SJSA1 (cell line): ENCODE data around the gene KCTD11. TPM values are rescaled to one million over a fixed set of nuclear protein-coding genes. Genes with fewer than 3 reads are reported as not detected.

ENCODE experiments used
- DNase-seq, 2 experiments: peaks; one replicate each; pipeline ENCODE4 v3.0.0-alpha.2; 2015 to 2020; ENCODE audit warnings: low spot score in 2 of 2, low read depth in 1 of 2
- H3K27ac ChIP-seq: fragments of 250-450 bp; sonication (Bioruptor Pico); 2 replicates; pipeline ENCODE4 v1.5.1; 2020; ENCODE audit warnings: mild to moderate bottlenecking, moderate library complexity
- H3K27me3 ChIP-seq: fragments of 250-450 bp; sonication (Bioruptor Pico); replicated peaks from 2 replicates; pipeline ENCODE4 v1.5.1; 2020; ENCODE audit warnings: mild to moderate bottlenecking, moderate library complexity
- H3K36me3 ChIP-seq: fragments of 250-450 bp; sonication (Bioruptor Pico); 2 replicates; pipeline ENCODE4 v1.5.1; 2020; ENCODE audit warnings: mild to moderate bottlenecking
- H3K4me1 ChIP-seq: fragments of 250-450 bp; sonication (Bioruptor Pico); replicated peaks from 2 replicates; pipeline ENCODE4 v1.6.1; 2021; ENCODE audit warnings: mild to moderate bottlenecking
- H3K4me3 ChIP-seq: fragments of 250-450 bp; sonication (Bioruptor Pico); 2 replicates; pipeline ENCODE4 v1.5.1; 2020; ENCODE audit warnings: mild to moderate bottlenecking
- H3K9me3 ChIP-seq: fragments of 250-450 bp; sonication (Bioruptor Pico); replicated peaks from 2 replicates; pipeline ENCODE4 v1.5.1; 2020; ENCODE audit warnings: mild to moderate bottlenecking
- total RNA-seq: library from RNA; depleted of rRNA; stranded (reverse); fragments of >200 nt; shearing (Covaris generic); gene quantifications from 2 replicates; pipeline ENCODE4 v1.2.3, GENCODE V29; 2014

The KCTD11 gene
- total RNA-seq, 1 experiment from 2014 or later, result 5.4 TPM

- no peak overlapping the region for H3K4me3 ChIP-seq
- H3K9me3 ChIP-seq, result no peaks in the 10 kb centered on the region
- peaks cover 59% of the 10 kb centered on the region for H3K27me3 ChIP-seq
- DNase-seq, result no peak
- no peaks in the 10 kb centered on the region for H3K36me3 ChIP-seq
- no peaks in the 10 kb centered on the region for H3K4me1 ChIP-seq
- H3K27ac ChIP-seq, result no peak overlapping the region
These were observed 8.7 kb upstream of the KCTD11 start for GRCh38 chr17:7343250-7343649.

GRCh38 chr17:7346761-7347614 is 5.0 kb upstream of the KCTD11 start:
- Histone ChIP-seq H3K4me3 (no peak overlapping the region), H3K9me3 (no peaks in the 10 kb centered on the region), H3K27ac (no peak overlapping the region), H3K36me3 (peaks cover 4% of the 10 kb centered on the region), H3K27me3 (peaks cover 25% of the 10 kb centered on the region), H3K4me1 (peaks cover 18% of the 10 kb centered on the region)
- DNase-seq, result no peak

DNA sequence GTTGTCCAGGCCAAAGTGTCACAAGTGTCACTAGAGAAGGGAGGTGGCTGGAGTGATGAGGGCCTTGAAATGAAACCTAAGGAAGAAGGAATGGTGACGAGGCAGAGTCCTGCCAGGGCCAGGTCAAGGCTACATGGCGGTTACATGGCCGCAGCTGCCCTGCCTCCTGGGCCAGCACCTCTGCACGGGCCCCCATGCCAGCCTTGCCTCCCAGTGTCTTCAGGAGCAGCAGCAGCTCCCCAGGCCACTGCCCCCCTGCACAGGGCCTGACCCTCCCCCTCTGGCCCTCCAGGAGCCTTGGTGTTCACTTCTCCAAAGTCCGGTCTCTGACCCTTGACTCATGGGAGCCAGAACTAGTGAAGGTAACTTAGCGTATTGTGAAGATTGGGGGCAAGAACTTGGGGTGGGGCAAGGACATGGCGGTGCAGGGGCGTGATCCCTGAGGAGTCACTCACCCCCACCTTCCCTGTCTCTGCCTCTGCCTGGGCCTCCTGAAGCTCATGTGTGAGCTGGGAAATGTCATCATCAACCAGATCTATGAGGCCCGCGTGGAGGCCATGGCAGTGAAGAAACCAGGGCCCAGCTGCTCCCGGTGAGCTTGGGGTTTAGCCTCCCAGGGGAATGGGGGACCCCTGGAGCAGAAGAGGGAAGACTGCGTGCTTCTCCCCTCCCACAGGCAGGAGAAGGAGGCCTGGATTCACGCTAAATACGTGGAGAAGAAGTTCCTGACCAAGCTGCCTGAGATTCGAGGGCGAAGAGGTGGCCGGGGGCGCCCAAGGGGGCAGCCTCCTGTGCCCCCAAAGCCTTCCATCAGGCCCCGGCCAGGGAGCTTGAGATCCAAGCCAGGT is 4.1 kb upstream of the KCTD11 start:
- H3K36me3 ChIP-seq, result peaks cover 4% of the 10 kb centered on the region
- peaks cover 20% of the 10 kb centered on the region for H3K27me3 ChIP-seq
- H3K27ac ChIP-seq, result no peak overlapping the region
- H3K4me3 ChIP-seq, result no peak overlapping the region
- DNase-seq, result no peak
- H3K4me1 ChIP-seq, result peaks cover 25% of the 10 kb centered on the region
- H3K9me3 ChIP-seq, result no peaks in the 10 kb centered on the region

- no peak overlapping the region for H3K4me3 ChIP-seq
- no peaks in the 10 kb centered on the region for H3K9me3 ChIP-seq
- DNase-seq, result no peak
- H3K4me1 ChIP-seq, result peaks cover 30% of the 10 kb centered on the region
- H3K27ac ChIP-seq, result no peak overlapping the region
- H3K36me3 ChIP-seq, result peaks cover 4% of the 10 kb centered on the region
- peaks cover 12% of the 10 kb centered on the region for H3K27me3 ChIP-seq
These were observed 3.3 kb upstream of the KCTD11 start for GRCh38 chr17:7348478-7349242.

- peaks cover 39% of the 10 kb centered on the region for H3K4me1 ChIP-seq
- H3K27me3 ChIP-seq, result no peaks in the 10 kb centered on the region
- H3K9me3 ChIP-seq, result no peaks in the 10 kb centered on the region
- peaks cover 4% of the 10 kb centered on the region for H3K36me3 ChIP-seq
- H3K27ac ChIP-seq, result peak overlapping the region; percentile 92
- H3K4me3 ChIP-seq, result peak overlapping the region; percentile 77
- DNase-seq, result no peak
These were observed 534 bp downstream of the KCTD11 start for GRCh38 chr17:7352503-7352889.

DNA sequence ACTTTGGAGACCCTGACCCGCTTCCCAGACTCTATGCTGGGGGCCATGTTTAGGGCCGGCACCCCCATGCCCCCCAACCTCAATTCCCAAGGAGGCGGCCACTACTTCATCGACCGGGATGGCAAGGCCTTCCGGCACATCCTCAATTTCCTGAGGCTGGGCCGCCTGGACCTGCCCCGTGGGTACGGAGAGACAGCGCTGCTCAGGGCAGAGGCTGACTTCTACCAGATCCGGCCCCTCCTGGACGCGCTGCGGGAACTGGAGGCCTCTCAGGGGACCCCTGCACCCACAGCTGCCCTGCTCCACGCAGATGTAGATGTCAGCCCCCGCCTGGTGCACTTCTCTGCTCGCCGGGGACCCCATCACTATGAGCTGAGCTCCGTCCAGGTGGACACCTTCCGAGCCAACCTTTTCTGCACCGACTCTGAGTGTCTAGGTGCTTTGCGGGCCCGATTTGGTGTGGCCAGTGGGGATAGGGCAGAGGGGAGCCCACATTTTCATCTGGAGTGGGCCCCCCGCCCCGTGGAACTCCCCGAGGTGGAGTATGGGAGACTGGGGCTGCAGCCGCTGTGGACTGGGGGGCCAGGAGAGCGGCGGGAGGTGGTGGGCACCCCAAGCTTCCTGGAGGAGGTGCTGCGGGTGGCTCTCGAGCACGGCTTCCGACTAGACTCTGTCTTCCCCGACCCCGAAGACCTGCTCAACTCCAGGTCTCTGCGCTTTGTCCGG is 1.1 kb downstream of the KCTD11 start:
- Histone ChIP-seq H3K9me3 (no peaks in the 10 kb centered on the region), H3K36me3 (peaks cover 4% of the 10 kb centered on the region), H3K27me3 (no peaks in the 10 kb centered on the region), H3K27ac (no peak overlapping the region), H3K4me1 (peaks cover 39% of the 10 kb centered on the region), H3K4me3 (peak overlapping the region; percentile 77)
- no peak for DNase-seq

GRCh38 chr17:7354262-7354843 is 2.4 kb downstream of the KCTD11 start:
- peaks cover 4% of the 10 kb centered on the region for H3K36me3 ChIP-seq
- H3K4me3 ChIP-seq, result no peak overlapping the region
- H3K27ac ChIP-seq, result no peak overlapping the region
- no peaks in the 10 kb centered on the region for H3K27me3 ChIP-seq
- DNase-seq, result no peak
- peaks cover 39% of the 10 kb centered on the region for H3K4me1 ChIP-seq
- H3K9me3 ChIP-seq, result no peaks in the 10 kb centered on the region

DNA sequence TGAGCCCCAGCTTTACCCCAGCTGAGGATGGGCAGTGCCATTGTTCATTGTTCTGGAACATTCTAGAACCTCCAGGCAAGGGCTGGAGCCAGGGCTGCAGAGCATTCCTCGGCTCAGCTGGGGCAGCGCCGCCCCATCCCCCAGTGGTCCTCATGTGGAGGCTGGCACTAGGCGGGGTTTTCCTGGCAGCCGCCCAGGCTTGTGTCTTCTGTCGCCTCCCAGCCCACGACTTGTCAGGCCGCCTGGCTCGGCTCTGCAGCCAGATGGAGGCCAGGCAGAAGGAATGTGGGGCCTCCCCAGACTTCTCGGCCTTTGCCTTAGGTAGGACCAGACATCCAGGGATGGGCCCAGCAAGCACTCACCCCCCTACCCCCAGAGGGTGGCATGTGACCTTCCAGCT is 3.1 kb downstream of the KCTD11 start, which contains the start of gene TMEM95:
Gene TMEM95, plus strand, starts transcription at position 104 of the 400 bp plus-strand sequence. Its CDS starts 49 bp downstream, at position 153.
- no peaks in the 10 kb centered on the region for H3K27me3 ChIP-seq
- H3K4me1 ChIP-seq, result peaks cover 32% of the 10 kb centered on the region
- H3K27ac ChIP-seq, result no peak within 1 kb of the TSS
- H3K36me3 ChIP-seq, result peaks cover 4% of the 10 kb centered on the region
- no peak within 1 kb of the TSS for H3K4me3 ChIP-seq
- no peaks in the 10 kb centered on the region for H3K9me3 ChIP-seq
- DNase-seq, result no peak

GRCh38 chr17:7355573-7355972 is 3.6 kb downstream of the KCTD11 start:
- peaks cover 4% of the 10 kb centered on the region for H3K36me3 ChIP-seq
- peaks cover 29% of the 10 kb centered on the region for H3K4me1 ChIP-seq
- H3K27ac ChIP-seq, result no peak overlapping the region
- H3K9me3 ChIP-seq, result no peaks in the 10 kb centered on the region
- no peak overlapping the region for H3K4me3 ChIP-seq
- no peak for DNase-seq
- H3K27me3 ChIP-seq, result no peaks in the 10 kb centered on the region

GRCh38 chr17:7356072-7356549 is 4.1 kb downstream of the KCTD11 start:
- no peak overlapping the region for H3K4me3 ChIP-seq
- peaks cover 23% of the 10 kb centered on the region for H3K4me1 ChIP-seq
- no peaks in the 10 kb centered on the region for H3K27me3 ChIP-seq
- peaks cover 3% of the 10 kb centered on the region for H3K36me3 ChIP-seq
- no peak overlapping the region for H3K27ac ChIP-seq
- H3K9me3 ChIP-seq, result no peaks in the 10 kb centered on the region
- DNase-seq, result peak; percentile 59 to 71

GRCh38 chr17:7356756-7357155 is 4.8 kb downstream of the KCTD11 start:
- DNase-seq, result no peak
- H3K36me3 ChIP-seq, result no peaks in the 10 kb centered on the region
- H3K9me3 ChIP-seq, result no peaks in the 10 kb centered on the region
- H3K4me1 ChIP-seq, result peaks cover 20% of the 10 kb centered on the region
- H3K27me3 ChIP-seq, result no peaks in the 10 kb centered on the region
- H3K4me3 ChIP-seq, result no peak overlapping the region
- H3K27ac ChIP-seq, result no peak overlapping the region

GRCh38 chr17:7357381-7357780 is 5.4 kb downstream of the KCTD11 start:
- Histone ChIP-seq H3K9me3 (no peaks in the 10 kb centered on the region), H3K4me3 (no peak overlapping the region), H3K27me3 (no peaks in the 10 kb centered on the region), H3K36me3 (no peaks in the 10 kb centered on the region), H3K4me1 (peaks cover 18% of the 10 kb centered on the region), H3K27ac (no peak overlapping the region)
- no peak for DNase-seq
